Activated naive CD4-positive, alpha-beta T cell treated with Interleukin-2 at 50 U/mL for 16 hours (primary cell): Measurements from ENCODE around the gene SMPD4.
"Not testable (repeated sequence)": the region's sequence is repeated elsewhere in the genome, so short reads cannot be mapped to it uniquely, and the experiment has no call there.

Experiments
- DNase-seq: peaks from one replicate; pipeline ENCODE4 v3.0.0-alpha.2; 2020

The SMPD4 gene

DNA sequence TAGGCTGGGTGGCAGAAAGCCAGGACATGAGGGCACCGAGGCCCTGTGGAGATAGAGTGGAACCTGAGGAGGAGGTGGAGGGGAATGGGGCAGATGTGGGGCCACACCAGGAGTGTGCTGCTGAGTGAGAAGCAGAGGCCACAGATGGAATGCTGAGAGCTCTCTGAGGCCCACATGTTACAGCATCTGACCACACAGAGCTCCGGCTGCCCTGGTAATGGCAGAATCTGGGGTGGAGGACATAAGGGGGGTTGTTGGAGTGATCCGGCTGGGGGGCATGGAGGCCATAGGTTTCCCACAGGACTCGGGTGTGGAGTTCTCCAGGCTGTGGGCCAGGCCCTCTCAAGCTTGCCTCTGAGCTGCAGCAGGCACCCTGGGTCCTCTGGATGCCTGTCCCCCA lies 4.5 kb upstream of the SMPD4 start:
- no peak for DNase-seq

DNA sequence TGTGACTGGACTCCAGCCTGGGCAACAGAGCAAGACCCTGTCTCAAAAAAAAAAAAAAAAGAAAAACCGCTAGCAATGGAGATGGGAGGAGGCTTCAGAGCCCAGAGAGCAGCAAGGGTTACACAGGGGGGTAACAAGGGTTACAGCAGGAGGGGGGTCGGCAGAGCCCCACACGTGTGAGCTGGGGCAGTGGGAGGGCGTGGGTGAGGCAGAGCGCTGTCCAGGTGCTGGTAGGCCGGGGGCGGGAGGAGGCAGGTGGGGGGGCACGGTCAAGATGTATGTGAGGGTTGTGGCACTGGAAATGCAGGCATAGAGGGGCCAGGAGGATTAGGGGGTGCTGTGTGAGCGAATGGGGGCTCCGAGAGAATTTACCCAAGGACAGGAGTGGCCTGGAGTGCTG lies 4.0 kb upstream of the SMPD4 start:
- no peak for DNase-seq

DNA sequence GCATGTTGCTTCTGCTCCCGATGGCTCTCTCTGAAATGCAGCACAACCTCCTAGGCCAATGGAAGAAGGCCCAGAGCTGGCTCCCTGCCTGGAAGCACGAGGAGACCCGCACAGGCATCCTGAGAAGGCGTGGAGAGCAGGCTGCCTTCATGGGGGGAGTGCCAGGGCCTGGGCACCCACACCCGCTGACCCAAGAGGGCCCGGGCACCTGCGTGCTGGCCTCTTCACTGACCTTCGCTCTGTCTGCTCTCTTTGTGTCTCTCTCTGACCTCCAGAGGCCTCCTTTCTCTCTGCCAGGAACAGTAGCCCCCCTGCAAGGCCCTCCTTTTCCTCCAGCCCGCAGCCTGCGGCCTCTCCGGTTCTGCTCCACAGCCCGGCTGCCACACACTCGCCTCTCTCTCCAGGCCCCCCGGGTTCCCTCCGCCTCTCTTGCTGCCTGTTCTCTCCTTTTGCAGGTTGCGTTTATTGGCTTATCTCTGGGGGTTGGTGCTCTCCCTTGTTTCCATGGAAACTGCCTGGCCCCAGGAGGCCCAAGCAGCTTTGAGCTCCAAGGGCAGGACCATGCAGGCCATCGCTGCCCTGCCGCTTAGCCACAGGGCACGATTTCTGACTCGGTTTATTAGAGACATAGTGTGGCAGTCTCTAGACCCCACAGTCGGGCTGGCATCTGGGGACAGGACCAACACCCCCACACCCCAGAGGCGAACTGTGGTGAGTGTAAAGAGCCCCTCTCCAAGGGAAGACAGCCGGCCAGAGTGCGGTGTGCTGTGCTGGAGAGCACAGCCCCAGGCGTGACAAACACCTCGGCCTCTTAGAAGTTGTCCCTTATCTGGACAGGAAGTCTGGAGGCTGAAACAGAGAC lies 2.3 kb upstream of the SMPD4 start:
- DNase-seq: no peak

DNA sequence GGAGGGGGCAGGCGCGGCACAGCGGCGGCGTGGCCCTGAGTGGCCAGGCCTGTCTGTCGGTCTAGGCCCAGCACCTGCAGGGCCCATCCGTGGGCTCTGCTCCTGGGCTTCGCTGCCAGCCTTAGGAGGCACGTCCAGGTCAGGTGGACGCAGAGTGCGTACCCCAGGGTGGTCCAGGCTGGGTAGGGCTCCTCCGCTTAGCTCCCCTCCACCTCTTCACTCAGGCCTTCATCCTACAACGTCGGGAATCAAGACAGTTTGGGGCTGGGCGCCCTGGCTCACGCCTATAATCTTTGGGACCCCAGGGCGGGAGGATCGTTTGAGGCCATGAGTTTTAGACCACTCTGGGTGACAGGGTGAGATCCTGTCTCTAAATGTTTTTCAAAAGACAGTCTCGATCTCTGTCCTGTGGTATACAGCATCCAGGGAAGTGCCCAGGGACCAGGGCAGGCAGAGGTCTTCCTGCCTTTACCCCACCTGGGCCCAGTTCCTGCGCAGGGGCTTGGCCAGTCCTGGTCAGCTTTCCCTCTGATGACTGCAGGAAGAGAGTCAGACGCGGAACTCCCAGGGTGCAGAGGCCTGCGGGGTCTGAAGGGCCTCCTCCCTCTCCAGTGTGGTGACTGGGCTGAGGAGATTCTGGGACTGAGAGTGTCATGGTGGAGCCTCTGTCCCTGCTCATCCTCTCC lies 1.6 kb upstream of the SMPD4 start:
- DNase-seq: peak; percentile 9

DNA sequence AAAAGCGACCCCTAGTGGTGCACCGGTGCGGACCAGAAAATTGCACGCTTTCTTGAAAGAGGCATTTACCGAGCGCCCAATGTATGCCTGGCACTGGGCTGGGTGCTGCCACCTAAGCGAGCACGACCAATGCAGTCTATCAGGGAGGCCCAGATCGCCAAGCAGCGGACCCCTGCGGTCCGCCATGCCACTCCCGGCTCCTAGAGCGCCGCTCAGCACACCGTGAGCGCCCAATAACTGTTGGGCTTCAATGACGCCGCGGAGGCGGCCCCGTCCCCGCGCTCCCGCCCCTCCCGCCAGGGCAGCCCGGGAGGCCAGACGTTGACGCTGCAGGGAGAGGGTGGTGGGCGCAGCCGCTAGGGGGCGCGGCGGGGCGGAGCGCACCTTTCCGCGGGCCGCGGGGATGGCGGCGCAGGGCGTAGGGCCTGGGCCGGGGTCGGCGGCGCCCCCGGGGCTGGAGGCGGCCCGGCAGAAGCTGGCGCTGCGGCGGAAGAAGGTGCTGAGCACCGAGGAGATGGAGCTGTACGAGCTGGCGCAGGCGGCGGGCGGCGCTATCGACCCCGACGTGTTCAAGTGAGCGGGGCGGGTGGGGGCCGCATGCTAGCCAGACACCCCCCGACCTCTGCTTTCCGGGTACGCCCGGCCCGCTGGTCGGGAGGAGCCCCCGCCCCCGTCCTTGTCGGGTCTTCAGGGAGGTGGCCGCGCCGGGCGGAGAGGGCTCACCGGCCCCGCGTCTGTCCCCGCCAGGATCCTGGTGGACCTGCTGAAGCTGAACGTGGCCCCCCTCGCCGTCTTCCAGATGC lies 679 bp upstream of the SMPD4 start, which contains the start of gene MZT2B:
Gene MZT2B (plus strand): TSS at position 383 of the 803 bp plus-strand sequence. CDS start 21 bp downstream, at position 404.
- DNase-seq: peak; percentile 92

DNA sequence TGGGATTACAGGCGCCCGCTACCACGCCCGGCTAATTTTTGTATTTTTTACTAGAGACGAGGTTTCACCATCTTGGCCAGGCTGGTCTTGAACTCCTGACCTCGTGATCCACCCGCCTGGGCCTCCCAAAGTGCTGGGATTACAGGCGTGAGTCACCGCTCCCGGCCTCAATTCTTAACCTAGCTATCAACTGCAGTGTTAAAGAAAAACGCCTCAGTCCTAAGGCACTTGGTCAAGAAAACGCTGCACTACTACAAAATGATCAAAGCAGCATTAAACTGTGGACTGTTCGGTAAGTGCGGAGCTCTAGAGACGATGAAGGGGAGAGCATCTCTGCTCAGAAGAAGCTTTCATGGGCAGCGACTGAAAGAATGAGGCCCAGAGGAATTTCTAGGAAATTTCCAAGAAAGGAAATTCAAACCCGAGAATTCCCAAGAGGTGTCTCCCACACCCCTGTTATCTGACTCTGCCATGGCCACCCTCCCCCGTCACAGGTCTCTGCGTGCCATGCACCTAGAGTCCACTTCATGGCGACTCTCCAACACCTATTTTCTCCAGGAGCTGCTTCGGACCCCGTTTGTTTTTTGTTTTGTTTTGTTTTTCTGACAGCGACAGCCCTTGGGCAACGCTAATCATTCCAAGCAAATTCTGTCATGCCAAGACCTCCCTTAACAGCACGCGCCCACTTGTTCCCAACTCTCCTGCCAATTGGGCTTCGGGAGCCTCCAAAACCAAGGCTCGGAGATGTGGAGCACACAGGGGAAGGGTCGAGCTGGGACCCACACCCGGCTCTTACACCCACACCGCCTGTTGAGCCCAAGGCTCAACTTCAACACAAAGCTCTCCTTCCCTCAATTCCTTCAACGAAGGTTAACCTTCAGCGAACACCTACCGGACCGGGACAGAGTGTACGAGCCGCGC lies 738 bp downstream of the SMPD4 start:
- not testable (repeated sequence) for DNase-seq

DNA sequence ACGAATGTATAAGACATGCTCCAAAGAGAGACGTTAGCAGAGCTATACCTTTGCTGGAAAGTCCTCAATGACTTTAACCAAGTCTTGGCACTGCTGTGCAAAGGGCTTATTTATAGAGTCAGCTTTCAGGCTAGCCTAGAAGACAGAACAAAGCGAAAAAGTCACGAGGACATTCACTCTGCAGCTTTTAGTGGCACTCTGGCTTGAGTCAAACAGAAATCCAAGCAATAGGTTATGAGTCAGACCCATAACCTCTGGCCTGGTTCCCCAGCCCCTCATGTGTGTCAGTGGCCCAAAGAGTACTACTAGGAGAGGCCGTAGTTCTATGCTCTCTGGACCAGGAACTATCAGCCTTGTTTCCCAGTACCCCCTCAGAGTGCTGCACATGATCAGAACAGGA lies 6.5 kb downstream of the SMPD4 start:
- not testable (repeated sequence) for DNase-seq

DNA sequence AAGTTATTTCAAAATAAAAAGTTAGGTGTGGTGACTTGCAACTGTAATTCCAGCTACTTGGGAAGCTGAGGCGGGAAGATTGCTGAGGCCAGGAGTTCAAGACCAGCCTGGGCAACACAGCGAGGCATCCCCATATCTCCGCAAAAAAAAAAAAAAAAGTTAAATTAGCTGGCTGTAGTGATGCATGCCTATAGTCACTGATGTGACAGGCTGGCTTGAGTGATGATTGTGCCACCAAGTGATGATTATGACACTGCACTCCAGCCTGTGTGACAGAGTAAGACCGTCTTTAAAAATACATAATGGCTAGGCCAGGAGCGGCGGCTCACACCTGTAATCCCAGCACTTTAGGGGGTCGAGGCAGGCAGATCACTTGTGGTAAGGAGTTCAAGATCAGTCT lies 11.5 kb downstream of the SMPD4 start:
- no peak for DNase-seq

DNA sequence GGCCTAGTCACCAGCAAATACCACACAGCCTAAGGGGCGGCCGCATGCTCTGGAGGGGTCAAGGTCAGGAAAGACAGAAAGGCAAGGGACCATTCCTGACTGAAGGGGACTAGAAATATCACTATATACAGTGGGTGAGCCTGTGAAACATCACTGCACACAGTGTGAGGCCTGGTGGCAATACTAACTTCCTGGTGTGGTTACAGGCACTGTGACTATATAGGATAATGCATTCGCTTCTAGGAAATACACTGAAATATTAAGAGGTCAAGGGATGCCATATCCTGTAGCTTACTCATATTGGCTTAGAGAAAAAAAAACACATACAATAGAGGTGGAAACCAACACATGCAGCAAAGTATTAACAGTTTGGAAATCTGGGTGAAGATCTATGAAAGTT lies 12.2 kb downstream of the SMPD4 start:
- DNase-seq: not testable (repeated sequence)

DNA sequence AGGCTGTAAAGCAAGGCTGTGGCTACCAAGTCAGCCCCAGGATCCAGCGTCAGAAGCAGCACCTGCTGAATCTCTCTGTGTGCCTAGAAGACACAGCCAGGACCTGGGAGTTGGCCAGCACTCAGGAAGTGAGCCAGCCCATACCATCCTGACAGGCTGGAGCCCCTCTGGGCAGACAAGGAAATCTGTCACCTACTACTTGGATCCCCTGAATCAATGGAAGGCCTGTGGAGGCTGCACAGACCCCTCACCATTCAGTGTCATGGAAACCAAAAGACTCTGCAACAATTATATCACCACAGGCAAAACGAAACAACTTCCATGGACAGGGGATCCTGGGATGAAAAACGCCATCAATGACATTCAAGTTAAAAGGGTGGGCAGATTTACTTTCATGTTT lies 14.8 kb downstream of the SMPD4 start:
- not testable (repeated sequence) for DNase-seq

DNA sequence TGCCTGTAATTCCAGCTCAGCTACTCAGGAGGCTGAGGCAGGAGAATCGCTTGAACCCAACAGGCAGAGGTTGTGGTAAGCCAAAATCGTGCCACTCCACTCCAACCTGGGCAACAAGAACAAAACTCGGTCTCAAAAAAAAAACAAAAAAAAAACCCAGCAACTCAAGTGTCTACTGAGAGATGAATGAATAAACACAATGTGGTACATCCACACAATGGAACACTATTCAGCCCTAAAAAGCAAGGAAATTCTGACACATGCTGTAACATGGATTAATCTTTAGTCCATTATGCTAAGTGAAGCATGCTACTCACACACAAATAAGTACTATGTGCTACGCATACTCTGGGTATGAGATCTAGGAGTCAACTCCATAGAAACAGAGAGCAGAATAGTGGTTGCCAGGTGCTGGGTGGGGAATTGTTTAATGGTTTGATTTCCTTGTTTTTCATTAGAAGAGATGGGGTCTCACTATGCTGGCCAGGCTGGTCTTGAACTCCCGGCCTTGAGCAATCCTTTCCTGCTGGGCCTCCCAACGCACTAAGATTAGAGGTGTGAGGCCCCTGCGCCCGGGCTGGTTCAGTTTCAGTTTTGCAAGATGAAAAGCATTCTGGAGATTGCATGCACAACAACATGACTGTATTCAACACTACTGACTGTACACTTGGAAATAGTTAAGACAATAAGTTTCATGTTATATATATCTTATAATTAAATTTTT lies 15.9 kb downstream of the SMPD4 start:
- DNase-seq: no peak

DNA sequence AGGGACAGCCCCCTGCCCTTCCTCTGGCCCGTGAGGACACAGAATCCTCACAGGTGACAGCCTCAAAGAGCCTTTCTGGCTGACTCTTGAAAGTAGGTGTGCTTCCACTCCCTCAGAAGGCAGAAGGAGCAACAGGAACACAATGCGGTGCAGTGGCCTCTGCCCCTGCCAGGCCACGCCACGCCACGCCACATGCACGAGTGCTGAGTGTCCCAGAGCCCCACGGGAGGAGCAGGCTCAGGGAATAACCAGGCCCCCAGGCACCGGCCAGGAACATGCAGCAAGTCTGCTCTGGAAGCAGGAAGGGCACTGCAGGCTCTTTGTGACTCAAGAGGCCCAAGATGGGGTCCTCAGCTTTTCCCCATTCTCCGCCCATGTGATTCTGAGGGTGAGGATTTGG lies 18.4 kb downstream of the SMPD4 start:
- no peak for DNase-seq

DNA sequence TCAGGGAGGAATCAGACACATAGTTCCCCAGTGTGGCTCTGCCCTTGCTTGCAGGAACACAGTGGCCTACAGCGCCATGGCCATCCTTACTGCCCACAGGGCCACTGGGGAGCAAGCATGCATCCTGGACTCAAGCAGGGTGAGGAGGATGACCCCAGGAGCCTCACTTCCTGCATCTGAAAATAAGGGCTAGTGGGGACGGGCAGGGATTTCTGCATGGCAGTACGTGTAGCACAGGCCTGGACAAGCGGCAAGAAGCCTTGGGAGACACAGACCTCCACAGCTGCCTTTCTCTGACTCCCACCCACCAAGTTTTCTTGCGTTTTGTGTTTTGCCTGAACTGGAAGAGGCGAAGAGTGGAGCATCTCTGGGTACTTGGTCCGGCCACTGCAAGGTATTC lies 18.9 kb downstream of the SMPD4 start:
- not testable (repeated sequence) for DNase-seq

DNA sequence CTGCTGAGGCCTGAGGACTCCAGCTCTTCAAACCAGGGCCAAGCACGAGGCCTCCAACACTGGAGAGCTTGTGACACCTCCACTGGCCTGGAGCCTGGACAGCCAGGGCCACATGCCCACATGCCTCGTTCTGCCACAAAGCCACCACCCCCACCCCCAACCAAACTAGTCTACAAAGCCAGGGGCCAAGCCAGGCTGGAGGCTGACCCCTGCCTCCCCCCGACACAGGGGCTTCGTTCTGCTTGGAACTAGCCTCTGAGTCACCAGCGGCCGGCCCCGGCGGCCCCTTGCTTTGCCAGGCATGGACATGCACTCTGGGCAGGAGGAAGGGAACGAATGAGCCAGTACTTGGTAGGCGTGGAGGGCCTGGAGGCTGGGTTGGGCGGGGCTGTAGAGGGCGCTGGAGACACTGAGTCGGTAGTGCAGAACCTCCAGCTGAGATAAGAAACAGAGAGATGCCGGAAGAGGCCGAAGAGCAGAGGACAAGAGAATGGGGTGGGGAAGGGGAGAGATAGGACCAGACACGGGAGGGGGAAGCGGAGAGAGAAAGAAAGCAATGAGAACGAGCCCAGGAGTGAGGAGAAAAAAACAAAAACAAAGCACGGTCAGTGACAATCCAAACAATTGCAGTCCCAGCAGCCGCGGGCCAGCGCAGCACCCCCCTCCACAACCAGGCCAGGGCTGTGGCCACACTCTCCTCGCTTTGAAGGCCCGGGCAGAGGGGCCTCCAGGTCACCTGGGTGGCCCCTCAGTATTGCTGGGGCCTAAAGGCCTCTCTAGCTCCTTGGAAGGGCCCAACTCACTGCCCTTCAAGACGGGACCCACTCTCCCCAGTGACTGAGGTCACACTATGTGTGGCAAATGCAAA lies 20.3 kb downstream of the SMPD4 start:
- DNase-seq: not testable (repeated sequence)

DNA sequence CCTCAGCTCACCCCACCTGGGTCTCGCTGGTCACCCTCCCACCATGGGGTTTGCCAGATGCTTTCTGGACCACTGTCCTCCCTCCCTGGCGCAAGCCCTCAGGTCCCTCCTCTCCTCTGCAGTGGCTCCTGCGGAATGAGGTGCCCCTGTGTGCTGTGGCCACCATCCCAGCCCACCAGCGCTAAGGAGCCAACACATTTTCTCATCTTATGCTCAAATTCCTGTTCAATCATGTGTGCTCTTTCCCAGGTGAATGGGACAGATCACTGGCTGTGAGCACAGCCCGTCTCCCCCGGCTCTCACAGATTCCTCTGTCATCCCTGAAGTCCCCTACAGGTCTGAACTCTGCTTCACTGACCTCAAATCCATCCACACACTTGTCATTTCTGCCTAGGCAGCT lies 21.3 kb downstream of the SMPD4 start:
- DNase-seq: no peak

DNA sequence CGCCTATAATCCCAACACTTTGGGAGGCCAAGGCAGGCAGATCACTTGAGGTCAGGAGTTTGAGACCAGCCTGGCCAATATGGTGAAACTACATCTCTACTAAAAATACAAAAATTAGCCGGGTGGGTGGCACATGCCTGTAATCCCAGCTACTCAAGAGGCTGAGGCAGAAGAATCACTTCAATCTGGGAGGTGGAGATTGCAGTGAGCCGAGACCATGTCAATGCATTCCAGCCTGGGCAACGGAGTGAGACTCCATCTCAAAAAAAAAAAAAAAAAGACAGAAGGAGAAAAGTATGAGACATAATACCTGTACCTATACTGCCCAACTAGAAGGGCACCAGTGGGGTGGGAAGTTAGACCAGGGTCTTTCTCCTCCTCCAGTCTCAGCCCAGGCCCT lies 22.0 kb downstream of the SMPD4 start:
- DNase-seq: not testable (repeated sequence)

DNA sequence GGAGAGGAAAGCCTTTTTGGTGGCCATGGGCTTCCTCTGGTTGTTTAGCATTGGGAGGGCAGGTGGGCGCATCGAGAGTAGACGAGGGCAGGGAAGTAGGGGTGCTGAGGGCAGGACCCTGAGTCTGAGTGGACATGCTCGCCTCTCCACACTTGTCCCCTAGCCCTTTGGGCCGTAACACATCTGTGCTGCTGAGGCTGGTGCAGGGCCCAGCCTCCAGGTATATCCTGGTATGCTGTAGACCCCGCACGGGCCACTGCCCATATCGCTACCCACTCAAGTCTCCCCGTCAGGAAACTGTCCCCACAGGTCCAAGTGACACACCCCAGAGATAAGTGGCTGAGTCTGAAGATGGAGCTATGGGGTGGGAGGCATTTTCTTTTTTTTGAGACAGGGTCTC lies 22.8 kb downstream of the SMPD4 start:
- no peak for DNase-seq

DNA sequence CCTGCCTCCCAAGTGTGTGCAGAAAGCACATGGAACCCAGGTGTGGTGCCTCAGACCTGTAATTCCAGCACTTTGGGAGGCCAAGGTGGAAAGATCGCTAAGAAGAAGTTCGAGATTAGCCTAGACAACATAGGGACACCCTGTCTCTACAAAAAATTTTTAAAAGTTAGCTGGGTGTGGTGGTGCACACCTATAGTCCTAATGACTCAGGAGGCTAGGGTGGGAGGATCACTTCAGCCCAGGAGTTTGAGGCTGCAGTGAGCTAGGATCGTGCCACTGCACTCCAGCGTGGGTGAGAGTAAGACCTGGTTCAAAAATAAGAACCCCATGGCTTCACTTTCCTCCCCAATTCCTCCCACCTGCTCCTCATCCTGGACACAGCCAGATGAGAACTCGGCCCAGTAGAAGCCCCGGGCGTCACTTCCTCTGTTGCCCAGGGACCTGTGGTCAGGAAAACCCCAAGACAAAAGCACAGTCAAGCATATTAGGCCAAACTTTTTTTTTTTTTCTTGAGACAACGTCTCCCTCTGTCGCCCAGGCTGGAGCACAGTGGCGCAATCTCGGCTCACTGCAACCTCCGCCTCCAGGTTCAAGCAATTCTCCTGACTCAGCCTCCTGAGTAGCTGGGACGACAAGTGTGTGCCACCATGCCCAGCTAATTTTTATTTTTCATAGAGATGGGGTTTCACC lies 23.4 kb downstream of the SMPD4 start:
- DNase-seq: not testable (repeated sequence)

DNA sequence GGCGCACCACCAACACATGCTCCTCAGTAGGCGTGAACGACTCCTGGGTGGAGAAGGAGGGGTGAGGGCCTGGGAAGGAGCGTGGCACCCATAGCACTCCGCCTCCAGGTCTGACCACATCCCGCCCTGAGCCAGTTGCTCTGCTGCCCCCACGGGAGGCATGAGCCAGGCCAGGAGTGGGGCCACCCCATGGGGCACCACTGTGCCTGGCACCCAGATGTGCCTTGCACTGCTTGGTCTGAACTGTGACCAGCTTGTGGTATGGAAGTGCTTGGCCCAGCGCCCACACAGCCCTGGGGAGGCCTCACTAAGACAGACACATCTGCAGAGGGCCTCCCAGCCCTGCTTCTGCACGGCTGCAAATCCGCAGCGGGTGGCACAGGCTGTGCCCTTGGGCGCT lies 24.0 kb downstream of the SMPD4 start:
- not testable (repeated sequence) for DNase-seq

DNA sequence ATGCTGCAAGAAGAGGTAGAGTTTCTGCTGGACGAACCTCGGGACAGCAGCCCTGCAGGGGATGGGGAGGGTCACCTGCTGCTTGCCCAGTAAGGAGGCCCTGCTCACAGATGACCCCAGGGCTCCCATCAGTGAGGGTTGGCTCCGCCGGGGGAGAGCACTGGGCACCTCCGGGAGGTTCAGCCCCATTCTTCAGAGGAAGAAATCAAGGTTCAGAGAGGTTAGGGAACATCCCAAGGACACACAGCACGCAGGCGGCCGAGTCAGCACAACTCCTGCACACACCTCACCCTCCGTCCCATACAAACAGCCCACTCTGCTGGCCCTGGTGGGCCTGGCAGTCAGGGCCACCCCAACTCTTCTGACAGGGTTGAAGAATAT lies 24.8 kb downstream of the SMPD4 start:
- no peak for DNase-seq
